NOMO-1 (cell line): ENCODE results near the gene SNCAIP.

Source experiments
- DNase-seq, 2 experiments: peaks; one replicate each; lab custom pipeline; 2025; ENCODE audit not compliant: unreplicated experiment in 2 of 2; lab: John Stamatoyannopoulos, UW

SNCAIP gene

DNA sequence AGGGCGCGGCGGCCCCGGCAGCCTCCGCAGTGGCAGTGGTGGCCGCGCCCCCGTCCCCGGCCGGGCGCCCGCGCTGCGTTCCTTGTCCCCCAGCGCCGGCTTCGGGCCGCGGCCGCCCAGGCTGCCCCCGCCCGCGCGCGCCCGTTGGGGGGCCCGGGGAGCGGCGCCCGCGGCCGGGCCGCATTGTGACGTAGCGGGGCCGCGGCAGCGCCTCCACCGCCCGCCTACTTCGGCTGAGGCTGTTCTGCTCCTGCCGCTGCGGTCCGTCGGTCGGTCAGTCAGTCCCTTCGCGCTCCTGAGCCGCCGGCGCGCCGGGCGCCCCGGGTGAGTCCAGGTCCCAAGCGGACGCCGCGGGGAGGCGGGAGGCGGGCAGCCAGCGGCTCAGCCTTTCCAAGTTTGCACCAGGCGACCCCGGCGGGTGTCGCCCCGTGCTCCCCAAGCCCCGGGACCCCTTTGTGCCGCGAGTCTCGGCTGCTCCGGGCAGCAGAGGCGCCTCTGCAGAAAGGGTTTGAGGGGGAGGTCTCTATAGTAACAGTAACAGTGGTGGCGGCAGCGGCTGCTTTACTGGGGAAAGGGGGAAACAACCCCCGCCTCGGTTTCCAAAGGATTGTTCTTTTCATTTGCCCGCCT is at the start of gene SNCAIP:
TSS of gene SNCAIP (plus strand) at position 277 of the 630 bp plus-strand sequence. CDS start 78,898 bp downstream, outside the sequence.
- peak; percentile 15 to 24 for DNase-seq

DNA sequence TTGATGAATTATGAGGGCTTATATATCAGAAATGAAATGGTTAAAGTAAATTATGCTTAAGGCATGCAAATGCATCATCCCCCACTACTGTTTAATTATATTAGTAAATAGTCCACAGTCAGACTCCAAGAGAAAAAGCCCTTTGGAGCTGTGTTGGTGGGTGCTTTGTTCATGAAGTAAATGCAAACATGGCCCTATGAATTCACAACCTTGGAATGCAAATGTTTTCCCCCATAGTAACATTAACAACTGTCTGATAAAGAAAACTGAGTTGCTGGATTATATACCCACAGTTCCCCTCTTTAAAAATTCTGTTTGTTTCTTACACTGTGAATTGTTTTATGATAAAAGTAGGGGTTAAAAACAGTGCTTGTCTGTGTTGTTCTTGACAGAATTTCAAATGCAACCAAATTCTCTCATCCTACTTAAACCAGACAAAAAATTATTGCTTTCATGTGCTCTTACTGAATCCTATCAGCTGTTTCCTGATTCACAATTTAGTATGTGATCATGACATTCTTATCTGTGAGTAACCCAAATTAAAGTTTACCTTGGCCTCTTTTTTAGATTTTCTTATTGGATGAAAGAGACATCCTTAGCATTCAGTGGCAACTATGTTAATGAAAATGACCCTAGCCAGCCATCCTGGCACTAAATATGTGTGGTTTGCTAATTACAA is 48.5 kb upstream of the SNCAIP start:
- no peak for DNase-seq

DNA sequence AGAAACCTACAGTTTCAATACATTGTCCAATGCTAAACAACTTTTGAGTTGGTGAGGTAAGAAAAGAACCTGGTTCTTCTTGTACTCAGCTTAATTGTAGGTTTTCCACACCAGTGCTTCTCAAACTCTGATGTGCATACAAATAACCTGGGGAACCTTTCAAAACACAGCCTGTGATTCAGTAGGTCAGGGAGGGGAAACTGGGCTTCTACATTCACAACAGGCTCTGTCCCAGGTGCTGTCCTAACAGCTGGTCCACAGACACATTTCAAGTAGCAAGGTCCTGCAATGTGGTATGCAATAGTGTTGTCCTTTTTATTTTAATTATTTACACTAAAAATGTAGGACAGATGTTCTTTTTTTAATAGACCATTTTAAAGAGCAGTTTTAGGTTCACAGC is 47.4 kb upstream of the SNCAIP start:
- DNase-seq: no peak

DNA sequence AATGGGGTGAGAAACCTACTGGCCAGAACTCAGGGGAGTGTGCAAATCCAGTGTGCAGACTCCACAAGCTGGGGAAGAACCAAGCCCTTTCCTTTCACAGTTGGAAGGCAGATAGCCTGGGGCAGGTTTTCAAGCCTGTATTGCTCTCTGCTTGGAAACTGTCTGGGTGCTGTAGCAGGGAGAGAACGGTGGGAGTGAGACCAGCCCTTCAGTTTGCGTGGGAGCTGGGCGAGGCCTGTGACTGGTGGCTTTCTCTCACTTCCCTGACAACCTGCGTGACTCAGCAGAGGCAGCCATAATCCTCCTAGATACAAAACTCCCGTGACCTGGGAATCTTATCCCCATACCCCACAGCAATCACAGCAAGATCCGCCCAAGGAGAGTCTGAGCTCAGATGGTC is 44.9 kb upstream of the SNCAIP start:
- no peak for DNase-seq

DNA sequence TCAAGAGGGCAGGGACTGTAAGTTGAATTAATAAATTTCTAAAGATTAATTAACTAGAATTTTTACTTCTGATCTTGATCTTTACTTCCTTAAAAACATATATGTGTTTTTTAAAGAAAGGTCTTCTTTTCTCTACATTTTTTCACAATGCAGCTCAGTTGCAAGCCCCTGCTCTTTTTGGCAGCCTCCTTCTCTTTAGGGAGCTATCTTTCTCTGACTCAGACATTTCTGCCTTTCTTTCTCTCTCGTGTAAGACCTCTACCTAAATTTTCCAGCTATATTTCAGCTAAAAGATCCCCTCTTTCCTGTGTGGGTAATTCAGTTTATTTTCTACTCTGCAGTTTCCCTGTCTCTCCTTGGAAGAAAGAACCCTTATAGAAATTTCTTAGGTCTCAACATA is 38.3 kb upstream of the SNCAIP start:
- no peak for DNase-seq

DNA sequence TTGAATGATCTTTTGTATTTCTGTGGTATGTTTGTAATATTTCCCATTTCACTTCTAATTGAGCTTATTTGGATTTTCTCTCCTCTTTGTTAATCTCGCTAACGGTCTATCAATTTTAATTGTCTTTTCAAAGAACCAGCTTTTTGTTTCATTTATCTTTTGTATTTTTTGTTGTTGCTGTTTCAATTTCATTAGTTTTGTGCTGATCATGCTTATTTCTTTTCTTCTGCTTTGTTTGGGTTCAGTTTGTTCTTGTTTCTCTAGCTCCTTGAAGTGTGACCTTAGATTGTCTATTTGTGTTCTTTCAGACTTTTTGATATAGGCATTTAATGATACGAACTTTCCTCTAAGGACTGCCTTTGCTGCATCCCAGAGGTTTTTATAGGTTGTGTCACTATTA is 28.4 kb upstream of the SNCAIP start:
- DNase-seq: no peak

DNA sequence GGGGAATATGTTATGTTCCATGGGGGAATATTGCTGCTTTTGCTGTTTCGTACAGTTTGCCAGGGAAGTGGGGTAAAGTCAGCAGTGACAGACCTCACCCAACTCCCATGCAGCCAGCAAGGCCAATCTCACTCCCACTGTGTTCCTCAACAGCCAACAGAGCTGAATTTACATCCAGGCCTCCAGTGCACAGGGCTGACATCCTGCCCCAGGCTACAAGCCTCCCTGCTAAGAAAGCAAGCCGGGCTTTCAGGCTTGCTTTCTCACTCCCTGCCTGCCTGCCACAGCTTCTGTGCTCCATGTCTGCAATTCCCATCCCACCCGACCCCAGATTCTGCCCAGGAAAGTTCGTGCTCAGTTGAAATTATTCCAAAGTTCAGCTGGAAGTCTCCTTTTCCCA is 25.5 kb upstream of the SNCAIP start:
- DNase-seq: no peak

DNA sequence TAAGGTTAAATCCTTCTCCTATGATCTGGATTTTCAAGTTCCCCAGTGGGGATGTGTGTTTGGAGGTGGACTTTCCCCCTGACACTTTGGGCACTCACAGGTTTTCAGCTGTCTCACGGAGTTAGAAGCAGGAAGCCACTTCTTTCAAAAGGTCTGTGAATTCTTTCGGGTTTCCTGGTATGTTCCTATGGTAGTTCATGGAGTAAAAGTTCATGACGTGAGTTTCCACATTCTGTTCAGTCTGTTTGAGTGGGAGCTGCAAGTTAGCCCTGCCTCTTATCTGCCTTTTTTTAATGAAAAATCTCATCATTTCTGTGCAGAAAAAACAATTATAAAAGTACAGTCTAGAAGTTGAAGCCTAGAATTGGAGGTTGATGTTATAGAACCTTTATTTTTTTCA is 24.9 kb upstream of the SNCAIP start:
- DNase-seq: no peak

DNA sequence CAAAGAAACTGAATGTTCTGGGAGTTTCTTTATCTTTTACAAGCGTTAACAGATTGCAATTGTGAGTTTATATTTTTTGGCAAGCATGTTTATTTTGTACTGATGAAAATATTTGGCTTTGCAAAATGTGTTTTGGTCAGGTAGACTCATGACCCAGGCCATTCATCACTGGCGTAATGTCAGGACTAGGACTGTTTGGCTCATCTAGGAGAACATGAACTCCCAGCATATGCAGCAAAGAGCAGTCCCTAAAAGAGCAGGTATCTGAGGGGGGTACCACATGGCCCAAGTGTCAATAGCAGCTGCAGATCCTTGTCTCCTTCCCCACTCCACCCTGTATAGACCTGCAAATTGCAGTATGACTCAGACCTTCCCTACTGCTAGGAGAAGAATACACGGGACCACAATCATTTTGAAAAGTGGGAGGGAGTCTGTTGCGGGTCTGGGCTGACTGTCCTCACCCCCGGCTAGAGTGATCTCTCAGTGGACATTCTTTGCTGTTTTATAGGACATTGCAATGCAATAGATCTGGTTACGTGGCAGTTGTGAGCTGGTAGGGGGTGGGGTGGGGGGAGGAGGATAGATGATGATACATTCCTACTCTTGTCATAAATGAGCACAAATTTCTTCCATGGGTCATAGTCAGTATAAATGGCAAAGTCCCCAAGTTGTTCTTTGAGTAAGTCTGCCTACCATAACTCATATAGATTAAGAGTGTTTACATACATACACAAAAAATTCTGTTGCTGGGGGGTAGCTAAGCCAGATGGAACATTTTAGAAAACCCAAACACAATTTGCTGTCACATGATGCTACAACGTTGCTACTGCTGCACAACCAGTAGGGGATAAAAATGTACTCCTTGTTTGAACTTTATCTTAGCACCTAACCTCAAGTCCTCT is 20.8 kb upstream of the SNCAIP start:
- DNase-seq: no peak

DNA sequence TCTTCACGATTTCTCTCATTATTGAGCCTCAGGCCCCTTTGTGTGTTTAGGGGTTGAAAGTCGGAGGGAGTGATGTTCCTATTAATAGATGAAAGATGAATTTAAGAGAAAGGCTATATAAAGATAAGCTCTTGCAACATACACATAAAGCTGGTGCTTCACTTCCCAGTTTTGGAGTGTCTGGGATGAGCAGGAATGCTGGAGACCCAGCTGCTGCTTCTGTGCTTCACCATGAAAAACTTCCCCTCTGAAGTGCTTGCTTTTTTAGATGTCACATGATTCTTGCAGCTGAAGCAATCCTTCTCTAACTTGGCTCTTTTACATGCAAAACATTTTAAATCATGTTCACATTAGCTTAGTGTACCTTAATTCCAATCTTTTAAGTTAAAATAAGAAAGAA is 19.7 kb upstream of the SNCAIP start:
- DNase-seq: no peak

DNA sequence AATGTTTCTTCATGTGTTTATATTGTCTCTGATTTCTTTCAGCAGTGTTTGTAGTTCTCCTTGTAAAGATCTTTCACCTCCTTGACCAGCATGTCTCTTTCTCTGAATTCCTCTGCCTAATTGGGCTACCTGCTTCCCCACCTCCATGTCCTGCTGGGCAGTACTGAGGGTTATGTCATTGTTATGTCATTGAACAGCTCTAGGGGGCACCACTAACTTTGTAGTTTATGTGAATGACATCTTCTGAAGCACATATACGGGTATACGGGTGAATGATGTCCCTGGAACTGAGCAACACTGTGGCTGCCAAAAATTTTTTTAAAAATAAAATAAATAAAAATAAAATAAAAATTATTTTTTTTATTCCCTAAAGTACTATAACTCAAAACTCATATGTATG is 16.9 kb upstream of the SNCAIP start:
- DNase-seq: peak in 1 of 2 experiments; percentile 10

DNA sequence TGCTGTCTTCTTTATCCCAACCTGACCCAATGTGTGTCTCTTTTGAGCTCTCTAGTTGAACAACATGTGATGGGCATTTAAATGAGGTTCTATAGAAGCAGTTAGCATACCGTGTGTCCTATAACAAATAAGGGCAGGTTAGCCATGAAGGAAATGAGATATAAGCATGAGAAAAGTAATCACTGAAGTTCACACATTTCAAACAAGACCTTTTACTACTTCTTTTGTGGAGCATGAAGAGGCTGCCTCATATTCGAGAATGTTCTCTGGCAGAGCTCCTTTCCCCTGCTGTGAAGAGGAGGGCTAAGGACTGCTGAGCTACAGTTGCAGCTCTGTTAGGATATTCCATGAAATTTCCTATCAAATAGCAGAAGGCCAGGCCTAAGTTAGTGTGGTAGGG is 15.2 kb upstream of the SNCAIP start:
- no peak for DNase-seq

DNA sequence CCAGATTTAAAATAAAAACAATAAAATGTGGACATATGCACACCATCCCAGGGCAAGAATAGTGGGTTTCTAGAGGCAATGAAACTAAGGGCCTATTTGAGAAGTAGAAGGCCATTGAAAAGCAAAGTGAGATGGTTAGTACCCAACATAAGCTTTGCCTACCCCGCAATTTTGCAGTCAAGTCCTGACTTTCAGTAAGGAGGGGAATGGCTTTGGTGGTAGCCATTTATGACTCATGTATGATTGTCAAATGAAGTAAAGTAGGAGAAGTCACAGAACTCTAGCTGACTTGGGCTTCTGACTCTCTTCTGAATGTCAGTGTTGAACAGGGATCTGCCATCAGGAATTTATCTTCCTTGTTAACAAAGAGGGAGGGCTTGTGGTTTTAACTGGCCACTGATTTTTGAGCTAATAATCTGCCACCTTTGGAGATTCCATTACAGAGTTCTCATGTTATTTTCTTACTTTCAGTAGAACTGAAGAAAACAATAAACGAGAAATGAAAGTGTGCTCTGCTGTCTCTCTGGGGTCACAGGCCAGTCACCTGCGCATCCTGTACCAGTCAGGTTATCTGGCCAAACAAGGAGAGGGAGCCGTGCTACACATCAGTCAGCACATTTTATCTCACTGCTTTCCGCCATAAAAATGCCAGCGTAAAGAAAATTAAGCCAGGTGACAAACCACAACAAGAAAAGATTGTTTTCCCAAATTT is 14.3 kb upstream of the SNCAIP start:
- DNase-seq: no peak

DNA sequence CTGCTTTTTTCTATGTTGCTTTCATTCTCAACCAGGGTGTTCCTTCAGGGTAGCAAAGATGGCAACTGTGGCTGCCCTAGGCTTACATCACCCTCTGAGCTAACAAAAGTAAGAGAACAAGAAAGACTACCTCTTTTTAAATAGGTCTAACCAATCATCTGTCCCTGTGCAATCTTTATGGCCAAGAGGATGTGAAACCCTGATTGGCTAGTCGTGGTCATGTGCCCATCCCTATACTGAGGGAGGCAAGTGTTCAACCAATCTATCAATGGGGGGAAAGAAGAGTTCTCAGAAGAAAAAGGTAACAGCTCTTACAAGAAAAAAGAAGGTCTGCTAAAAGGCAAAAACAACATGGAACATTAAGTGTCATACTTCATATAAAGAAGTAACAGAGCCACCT is 11.7 kb upstream of the SNCAIP start:
- peak in 1 of 2 experiments; percentile 4 for DNase-seq

DNA sequence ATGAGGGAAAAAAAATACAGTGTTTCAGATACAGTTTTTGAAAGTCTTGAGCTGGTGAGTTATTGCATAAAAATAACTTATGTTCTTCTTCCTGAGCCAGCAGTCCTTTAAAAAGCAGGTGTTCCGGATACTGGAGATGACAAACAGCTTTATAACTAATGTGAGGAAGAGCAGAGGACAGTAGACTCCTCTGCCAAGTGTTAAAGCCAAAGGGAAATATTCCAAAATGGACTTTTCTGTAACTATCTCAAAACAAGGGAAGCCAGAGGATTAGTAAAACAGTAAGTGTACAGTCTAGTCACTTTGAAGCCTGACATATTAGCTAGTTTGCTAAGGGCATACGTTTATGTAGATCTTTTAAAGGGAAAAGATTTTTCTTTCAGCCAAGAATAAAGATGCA is 11.0 kb upstream of the SNCAIP start:
- DNase-seq: no peak

DNA sequence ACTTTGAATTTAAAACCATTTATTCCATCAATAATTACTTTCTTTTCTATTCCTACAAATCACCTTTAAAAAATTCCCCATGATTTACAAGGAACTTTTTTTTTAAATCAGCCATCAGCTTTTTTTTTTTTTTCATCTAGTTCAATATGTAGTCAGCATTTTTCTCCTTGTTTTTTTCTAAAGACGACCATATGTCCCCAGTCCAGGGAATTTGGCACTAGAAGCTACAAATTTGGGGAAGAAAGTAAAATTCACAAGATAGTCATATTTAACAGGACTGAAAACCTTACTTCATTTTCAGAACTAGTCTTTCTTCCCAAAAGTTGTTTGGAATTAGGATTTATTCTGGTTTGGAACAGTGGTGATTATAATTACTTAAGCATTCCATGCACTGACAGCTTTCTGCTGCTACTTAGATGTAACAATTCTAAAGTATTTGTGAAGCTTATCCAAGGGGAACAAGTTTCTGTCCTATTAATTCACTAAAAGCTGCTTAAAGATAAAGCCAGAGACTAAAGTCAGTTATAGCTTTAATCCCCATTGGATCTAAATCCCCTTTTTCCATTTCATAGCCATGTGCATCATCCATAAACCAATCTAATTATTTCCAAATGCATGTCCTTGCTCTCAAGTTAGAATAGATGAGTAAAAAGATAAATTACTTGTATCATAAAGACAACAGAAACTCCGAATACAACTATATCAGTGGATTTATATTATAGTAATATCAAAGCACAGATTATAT is 7.4 kb upstream of the SNCAIP start:
- no peak for DNase-seq

DNA sequence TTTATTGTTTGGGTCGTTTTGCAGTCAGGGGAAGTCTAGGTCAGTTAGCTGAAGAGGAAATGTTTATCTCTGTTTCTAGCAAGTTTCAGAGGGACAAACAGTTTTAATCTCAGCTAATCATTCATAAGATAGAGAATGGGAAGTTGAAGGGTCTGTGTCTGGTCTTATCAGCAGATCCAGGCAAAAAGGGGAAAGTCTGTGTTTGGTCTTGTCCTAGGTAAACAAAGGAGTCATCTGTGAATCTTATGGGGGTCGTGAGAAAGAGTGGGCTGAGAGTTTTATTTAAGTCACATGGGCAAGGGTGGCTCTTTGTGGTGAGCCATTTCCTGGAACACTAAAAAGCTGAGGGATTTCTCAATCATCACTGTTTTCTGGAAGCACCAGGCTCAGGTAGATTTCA is 5.6 kb upstream of the SNCAIP start:
- no peak for DNase-seq

DNA sequence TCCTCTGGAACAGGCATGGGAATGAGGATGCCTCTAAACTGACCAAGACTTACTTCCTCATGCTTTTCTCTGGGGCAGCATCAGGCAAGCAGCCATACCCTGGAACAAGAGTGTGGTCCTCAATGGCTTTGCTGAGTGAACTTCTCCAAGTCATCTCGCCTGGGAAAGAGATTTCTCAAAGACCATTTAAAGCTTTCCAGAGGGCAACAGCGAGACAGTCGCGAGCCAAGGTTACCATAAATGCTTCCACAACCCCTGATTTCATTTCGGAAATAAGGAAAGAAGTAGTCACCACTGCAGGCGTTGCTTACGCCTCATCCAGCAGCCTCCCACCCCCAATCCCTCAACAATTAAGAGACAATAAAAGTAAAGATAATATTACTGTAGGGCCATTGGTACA is 1.1 kb upstream of the SNCAIP start:
- no peak for DNase-seq

DNA sequence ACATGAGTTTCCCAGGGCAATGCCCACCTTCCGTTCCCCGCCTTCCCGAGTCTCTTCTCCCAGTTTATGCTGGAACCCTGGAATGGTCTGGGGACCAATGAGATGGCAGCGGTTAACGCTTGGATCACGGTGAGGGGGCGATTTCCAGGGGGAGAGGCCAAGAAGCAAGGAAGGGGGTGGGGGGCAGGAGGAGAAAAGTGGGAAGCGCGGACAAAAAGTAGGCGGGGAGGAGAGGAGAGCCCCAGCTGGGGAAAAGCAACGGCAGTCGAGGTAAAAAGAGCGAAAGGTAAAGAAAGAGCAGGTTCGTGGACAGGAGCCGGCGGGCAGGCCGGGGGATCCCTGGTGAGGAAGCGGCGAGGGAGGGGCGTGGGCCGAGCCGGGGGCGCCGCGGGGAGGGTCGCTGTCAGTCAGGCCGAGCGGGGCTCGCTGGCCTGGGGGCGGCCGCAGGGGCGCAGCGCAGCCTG is 508 bp upstream of the SNCAIP start:
- DNase-seq: no peak
